HCT116 (cell line): ENCODE data around the gene ANKRD24. TPM values are rescaled to one million over a fixed set of nuclear protein-coding genes. Genes with fewer than 3 reads are reported as not detected.

Experiments
- ATAC-seq: fragments of 200-7000 bp; cut with Tn5 transposase; 2 replicates; pipeline ENCODE4 v1.9.1; 2020; ENCODE audit warnings: mild to moderate bottlenecking, moderate library complexity
- BruUV-seq: library from RNA; stranded (reverse); fragments of 400-500 nt; replicated peaks from 2 replicates; lab custom pipeline; 2021; lab: Mats Ljungman, UMichigan
- CTCF ChIA-PET: fragments of 300-600 bp; sonication (Branson Sonifier 250); formaldehyde crosslinking; loops from one replicate; lab custom pipeline; 2021; ENCODE audit warnings: antibody characterized with exemption; lab: Charles Lee
- POLR2A ChIA-PET: fragments of 300-600, 350-600 bp; sonication (Branson Sonifier 250); formaldehyde crosslinking; loops from one replicate; lab custom pipeline; 2021; ENCODE audit warnings: antibody characterized with exemption; lab: Charles Lee
- RAD21 ChIA-PET, 2 experiments: fragments of 300-600 bp; sonication (Branson Sonifier 250); formaldehyde crosslinking; loops; one replicate each; lab custom pipeline; 2023; ENCODE audit warnings: low total read pairs in 2 of 2; ENCODE audit not compliant: uncharacterized antibody in 2 of 2, unreplicated experiment in 2 of 2, low non-redundant PET in 1 of 2; lab: Charles Lee
- DNase-seq: peaks from one replicate; pipeline ENCODE4 v3.0.0-alpha.2; 2010; ENCODE audit warnings: low read depth, low spot score
- H2AFZ ChIP-seq: fragments of 200-600 bp; shearing (Covaris generic), sonication (generic); 2 replicates; pipeline ENCODE4 v1.6.1; 2017; ENCODE audit warnings: low read depth, mixed run types, mixed read lengths, antibody characterized with exemption, low read length; ENCODE audit not compliant: poor library complexity, severe bottlenecking
- H3K27ac ChIP-seq: 2 replicates; pipeline ENCODE4 v1.5.1; 2012; ENCODE audit warnings: low read depth, low read length
- H3K27me3 ChIP-seq: fragments of 200-600 bp; sonication (generic); 2 replicates; pipeline ENCODE4 v1.6.1; 2016; ENCODE audit warnings: mixed run types, low read length, mixed read lengths; ENCODE audit not compliant: insufficient read depth
- H3K36me3 ChIP-seq, 2 experiments: fragments of 200-500 bp in 1 of 2; fragments of 200-600 bp in 1 of 2; sonication (Bioruptor generic) in 1 of 2; sonication (generic) in 1 of 2; 2 replicates each; pipeline versions ENCODE4 v1.5.1 to v1.6.1; 2014 to 2016; ENCODE audit warnings: low read length in 2 of 2, inconsistent platforms in 1 of 2, mixed read lengths in 1 of 2, mixed run types in 1 of 2; ENCODE audit not compliant: insufficient read depth in 2 of 2, control insufficient read depth in 1 of 2
- H3K4me1 ChIP-seq, 2 experiments: fragments of 200-600 bp in 1 of 2; sonication (generic) in 1 of 2; 2 replicates each; pipeline versions ENCODE4 v1.5.1 to v1.6.1; 2012 to 2017; ENCODE audit warnings: low read length in 2 of 2, inconsistent platforms in 1 of 2, mild to moderate bottlenecking in 1 of 2, mixed read lengths in 1 of 2, mixed run types in 1 of 2, moderate library complexity in 1 of 2; ENCODE audit not compliant: insufficient read depth in 2 of 2, control insufficient read depth in 1 of 2
- H3K4me2 ChIP-seq: fragments of 200-600 bp; sonication (generic); 2 replicates; pipeline ENCODE4 v1.6.1; 2017; ENCODE audit warnings: mixed run types, low read length, mixed read lengths
- H3K4me3 ChIP-seq, 2 experiments: fragments of 200-600 bp in 1 of 2; sonication (generic) in 1 of 2; replicated peaks in 1 of 2; 2 replicates each; pipeline ENCODE4 v1.5.1; 2011 to 2016; ENCODE audit warnings: low read length in 2 of 2, control low read depth in 1 of 2, low read depth in 1 of 2, mild to moderate bottlenecking in 1 of 2, mixed read lengths in 1 of 2, mixed run types in 1 of 2
- H3K79me2 ChIP-seq: fragments of 200-600 bp; sonication (generic); 2 replicates; pipeline ENCODE4 v1.6.1; 2017; ENCODE audit warnings: mild to moderate bottlenecking, mixed run types, low read length, moderate library complexity, mixed read lengths; ENCODE audit not compliant: insufficient read depth
- H3K9ac ChIP-seq: fragments of 200-600 bp; sonication (generic); 2 replicates; pipeline ENCODE4 v1.6.1; 2016; ENCODE audit warnings: low read length, mixed read lengths
- H3K9me2 ChIP-seq: fragments of 200-600 bp; sonication (generic), shearing (Covaris generic); 2 replicates; pipeline ENCODE4 v1.6.1; 2017; ENCODE audit warnings: mixed run types, mild to moderate bottlenecking, moderate library complexity; ENCODE audit not compliant: insufficient read depth
- H3K9me3 ChIP-seq, 2 experiments: fragments of 200-500 bp in 1 of 2; fragments of 200-600 bp in 1 of 2; sonication (Bioruptor generic) in 1 of 2; sonication (generic) in 1 of 2; 2 replicates each; pipeline ENCODE4 v1.6.1; 2014 to 2017; ENCODE audit warnings: low read length in 2 of 2, mixed read lengths in 2 of 2, inconsistent platforms in 1 of 2, low read depth in 1 of 2, mild to moderate bottlenecking in 1 of 2, mixed run types in 1 of 2, moderate library complexity in 1 of 2; ENCODE audit not compliant: control insufficient read depth in 1 of 2, insufficient read depth in 1 of 2
- H4K20me1 ChIP-seq: fragments of 200-600 bp; sonication (generic), shearing (Covaris generic); 2 replicates; pipeline ENCODE4 v1.6.1; 2017; ENCODE audit warnings: mixed run types, mild to moderate bottlenecking, moderate library complexity; ENCODE audit not compliant: insufficient read depth
- CEBPB ChIP-seq: IDR thresholded peaks from 2 replicates; pipeline ENCODE4 v1.6.1; 2012; ENCODE audit warnings: low read depth
- EGR1 ChIP-seq: IDR thresholded peaks from 2 replicates; pipeline ENCODE4 v1.6.1; 2012; ENCODE audit warnings: low read depth
- ELF1 ChIP-seq: IDR thresholded peaks from 2 replicates; pipeline ENCODE4 v1.6.1; 2012; ENCODE audit warnings: low read depth, borderline replicate concordance
- EZH2 ChIP-seq: fragments of 200-600 bp; sonication (generic); IDR thresholded peaks from 2 replicates; pipeline ENCODE4 v1.6.1; 2017; ENCODE audit warnings: antibody characterized with exemption, mixed run types
- FOSL1 ChIP-seq: IDR thresholded peaks from 2 replicates; pipeline ENCODE4 v1.6.1; 2012; ENCODE audit warnings: low read depth
- JUND ChIP-seq: IDR thresholded peaks from 2 replicates; pipeline ENCODE4 v1.6.1; 2012
- POLR2AphosphoS5 ChIP-seq: IDR thresholded peaks from 2 replicates; pipeline ENCODE4 v1.6.1; 2011; ENCODE audit warnings: mild to moderate bottlenecking, low read depth, low read length, moderate library complexity
- RAD21 ChIP-seq: IDR thresholded peaks from 2 replicates; pipeline ENCODE4 v1.6.1; 2012; ENCODE audit warnings: low read depth, mild to moderate bottlenecking
- REST ChIP-seq: IDR thresholded peaks from 2 replicates; pipeline ENCODE4 v1.6.1; 2012; ENCODE audit warnings: low read depth
- SIN3A ChIP-seq: IDR thresholded peaks from 2 replicates; pipeline ENCODE4 v1.6.1; 2012; ENCODE audit warnings: low read depth
- SRF ChIP-seq: IDR thresholded peaks from 2 replicates; pipeline ENCODE4 v1.6.1; 2012; ENCODE audit warnings: low read depth
- TCF7L2 ChIP-seq: IDR thresholded peaks from 2 replicates; pipeline ENCODE4 v1.7.0; 2011; ENCODE audit warnings: borderline replicate concordance, inconsistent platforms; ENCODE audit not compliant: insufficient read depth, insufficient read length; ENCODE audit errors: extremely low read depth
- YY1 ChIP-seq: IDR thresholded peaks from 2 replicates; pipeline ENCODE4 v1.6.1; 2011; ENCODE audit warnings: low read length, low read depth, moderate library complexity, mild to moderate bottlenecking; ENCODE audit not compliant: insufficient replicate concordance; ENCODE audit errors: extremely low read depth
- ZBTB33 ChIP-seq: IDR thresholded peaks from 2 replicates; pipeline ENCODE4 v1.6.1; 2011; ENCODE audit warnings: mild to moderate bottlenecking, low read length, moderate library complexity; ENCODE audit not compliant: insufficient replicate concordance; ENCODE audit errors: extremely low read depth
- ZFX ChIP-seq: fragments of 450-650 bp; IDR thresholded peaks from 2 replicates; pipeline ENCODE4 v1.6.1; 2017
- ZNF274 ChIP-seq: fragments of 200-500 bp; sonication (Bioruptor generic); IDR thresholded peaks from 2 replicates; pipeline ENCODE4 v1.6.1; 2014; ENCODE audit warnings: mild to moderate bottlenecking, low read depth, low read length, inconsistent platforms
- intact Hi-C: fragments of 100-400 bp; cut with micrococcal nuclease; formaldehyde crosslinking; loops from 2 replicates; pipeline ENCODE4 v1.10.0; 2022
- total RNA-seq: library from RNA; stranded (reverse); gene quantifications from one replicate; pipeline ENCODE4 v1.2.1, GENCODE V29; 2021; ENCODE audit not compliant: unreplicated experiment

The ANKRD24 gene
- total RNA-seq, 1 experiment from 2014 or later = 1.7 TPM

DNA sequence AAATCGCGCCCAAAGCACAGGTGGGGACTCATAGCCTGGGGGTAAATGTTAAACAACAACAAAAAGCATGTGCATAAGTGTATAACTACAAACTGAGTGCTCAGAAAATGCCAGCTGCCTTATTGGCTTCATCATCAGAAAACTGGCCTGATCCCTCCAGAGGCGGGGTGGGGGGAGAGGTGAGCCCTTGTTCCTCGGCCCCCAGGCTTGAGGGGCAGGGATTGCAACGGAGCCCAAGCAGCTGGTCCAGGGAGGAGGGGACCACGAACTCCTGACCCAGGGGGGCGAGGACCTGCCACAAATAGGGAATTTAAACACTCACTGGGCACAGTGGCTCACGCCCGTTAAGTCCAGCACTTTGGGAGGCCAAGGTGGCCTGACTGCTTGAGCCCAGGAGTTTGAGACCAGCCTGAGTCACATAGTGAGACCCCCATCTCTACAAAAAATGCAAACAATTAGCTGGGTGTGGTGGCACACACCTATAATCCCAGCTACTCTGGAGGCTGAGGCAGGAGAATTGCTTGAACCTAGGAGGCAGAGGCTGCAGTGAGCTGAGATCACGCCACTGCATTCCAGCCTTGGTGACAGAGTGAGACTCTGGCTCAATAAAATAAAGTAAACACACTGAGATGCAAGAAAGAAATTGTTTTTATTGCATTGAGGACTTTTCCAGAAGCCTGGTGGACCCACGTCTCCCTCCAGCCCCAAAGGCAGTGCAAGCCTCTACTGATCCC is 8.8 kb upstream of the ANKRD24 start:
- no peaks in the 10 kb centered on the region for H3K9me3 ChIP-seq
- no peak overlapping the region for H3K9ac ChIP-seq
- RAD21 ChIA-PET = interaction anchor here in 1 of 2 experiments (0.6 kb wide), 1 partner anchor 34 kb away, joined by 4 read pairs; no protein-coding TSS in a partner anchor
- H3K4me2 ChIP-seq = no peak overlapping the region
- no peaks in the 10 kb centered on the region for H3K36me3 ChIP-seq
- no peak overlapping the region for H3K27ac ChIP-seq
- CTCF ChIA-PET = interaction anchor here (1.3 kb wide), 1 partner anchor 13 kb away, joined by 3 read pairs; no protein-coding TSS in a partner anchor
- intact Hi-C loops = no loop called here
- H3K4me3 ChIP-seq = no peak overlapping the region
- BruUV-seq = no TSS peak
- no peaks in the 10 kb centered on the region for H4K20me1 ChIP-seq
- no peaks in the 10 kb centered on the region for H3K4me1 ChIP-seq
- POLR2A ChIA-PET = no interaction called here
- no peak for TF ChIP-seq TCF7L2
- TF ChIP-seq SRF = no peak
- TF ChIP-seq JUND = no peak
- TF ChIP-seq CEBPB = no peak
- no peak for TF ChIP-seq SIN3A
- no peak for TF ChIP-seq ZFX
- TF ChIP-seq YY1 = no peak
- no peak for TF ChIP-seq POLR2AphosphoS5
- TF ChIP-seq ELF1 = no peak
- no peak for TF ChIP-seq EZH2
- no peak for TF ChIP-seq REST
- no peak for TF ChIP-seq ZNF274
- no peak for TF ChIP-seq EGR1
- no peak for TF ChIP-seq FOSL1
- TF ChIP-seq RAD21 = no peak
- TF ChIP-seq ZBTB33 = no peak
- TF ChIP-seq, all 23 proteins: peak for 0
- ATAC-seq (no peak; the same call in 1 of the 2 replicates), DNase-seq (no peak)
- Histone ChIP-seq H2AFZ (no peak overlapping the region), H3K9me2 (no peaks in the 10 kb centered on the region), H3K79me2 (no peaks in the 10 kb centered on the region), H3K27me3 (peaks cover 15% of the 10 kb centered on the region)
